Measurements from ENCODE around the gene CLEC9A.

Gene CLEC9A

GRCh38 chr12:10113075-10113474 is 82.6 kb downstream of the CLEC9A start:
- peaks cover 3% of the 10 kb centered on the region for H3K27me3 Mint-ChIP-seq (ENCODE audit: low read depth)
- TF ChIP-seq, protein P1, sequence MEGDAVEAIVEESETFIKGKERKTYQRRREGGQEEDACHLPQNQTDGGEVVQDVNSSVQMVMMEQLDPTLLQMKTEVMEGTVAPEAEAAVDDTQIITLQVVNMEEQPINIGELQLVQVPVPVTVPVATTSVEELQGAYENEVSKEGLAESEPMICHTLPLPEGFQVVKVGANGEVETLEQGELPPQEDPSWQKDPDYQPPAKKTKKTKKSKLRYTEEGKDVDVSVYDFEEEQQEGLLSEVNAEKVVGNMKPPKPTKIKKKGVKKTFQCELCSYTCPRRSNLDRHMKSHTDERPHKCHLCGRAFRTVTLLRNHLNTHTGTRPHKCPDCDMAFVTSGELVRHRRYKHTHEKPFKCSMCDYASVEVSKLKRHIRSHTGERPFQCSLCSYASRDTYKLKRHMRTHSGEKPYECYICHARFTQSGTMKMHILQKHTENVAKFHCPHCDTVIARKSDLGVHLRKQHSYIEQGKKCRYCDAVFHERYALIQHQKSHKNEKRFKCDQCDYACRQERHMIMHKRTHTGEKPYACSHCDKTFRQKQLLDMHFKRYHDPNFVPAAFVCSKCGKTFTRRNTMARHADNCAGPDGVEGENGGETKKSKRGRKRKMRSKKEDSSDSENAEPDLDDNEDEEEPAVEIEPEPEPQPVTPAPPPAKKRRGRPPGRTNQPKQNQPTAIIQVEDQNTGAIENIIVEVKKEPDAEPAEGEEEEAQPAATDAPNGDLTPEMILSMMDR (IDR thresholded peaks at IDR 0.05; ENCODE audit: unreplicated experiment in 3 of 3): no peak
- H3K4me3 Mint-ChIP-seq: no peak overlapping the region

GRCh38 chr12:10113920-10114319 is 83.4 kb downstream of the CLEC9A start:
- H3K9me3 Mint-ChIP-seq: peaks cover 4% of the 10 kb centered on the region
- H3K27ac Mint-ChIP-seq: no peak overlapping the region
- TF ChIP-seq, protein P1 (IDR thresholded peaks at IDR 0.05; ENCODE audit: unreplicated experiment in 3 of 3): no peak
- H3K4me1 Mint-ChIP-seq: no peaks in the 10 kb centered on the region
- no peak overlapping the region for H3K4me3 Mint-ChIP-seq
- no peaks in the 10 kb centered on the region for H3K27me3 Mint-ChIP-seq (ENCODE audit: low read depth)
- H3K36me3 Mint-ChIP-seq (ENCODE audit: low read depth): no peaks in the 10 kb centered on the region

More at GRCh38 chr12:10113075-10113474, 82.6 kb downstream of the CLEC9A start:
- H3K27ac Mint-ChIP-seq: no peak overlapping the region
- no peaks in the 10 kb centered on the region for H3K4me1 Mint-ChIP-seq
- H3K9me3 Mint-ChIP-seq: peaks cover 6% of the 10 kb centered on the region
- H3K36me3 Mint-ChIP-seq (ENCODE audit: low read depth): no peaks in the 10 kb centered on the region

GRCh38 chr12:10115311-10115710 is 84.8 kb downstream of the CLEC9A start:
- H3K27ac Mint-ChIP-seq: no peak overlapping the region
- TF ChIP-seq, protein P1 (IDR thresholded peaks at IDR 0.05; ENCODE audit: unreplicated experiment in 3 of 3): no peak
- peaks cover 4% of the 10 kb centered on the region for H3K9me3 Mint-ChIP-seq
- no peaks in the 10 kb centered on the region for H3K36me3 Mint-ChIP-seq (ENCODE audit: low read depth)
- no peak overlapping the region for H3K4me3 Mint-ChIP-seq
- no peaks in the 10 kb centered on the region for H3K4me1 Mint-ChIP-seq
- H3K27me3 Mint-ChIP-seq (ENCODE audit: low read depth): no peaks in the 10 kb centered on the region
